Ecto neural progenitor cell (in vitro differentiated cells): ENCODE data around the gene MYO10.

ENCODE experiments used
- DNase-seq: peaks from one replicate; pipeline ENCODE4 v3.0.0-alpha.2; 2018; ENCODE audit warnings: low spot score

MYO10 gene

DNA sequence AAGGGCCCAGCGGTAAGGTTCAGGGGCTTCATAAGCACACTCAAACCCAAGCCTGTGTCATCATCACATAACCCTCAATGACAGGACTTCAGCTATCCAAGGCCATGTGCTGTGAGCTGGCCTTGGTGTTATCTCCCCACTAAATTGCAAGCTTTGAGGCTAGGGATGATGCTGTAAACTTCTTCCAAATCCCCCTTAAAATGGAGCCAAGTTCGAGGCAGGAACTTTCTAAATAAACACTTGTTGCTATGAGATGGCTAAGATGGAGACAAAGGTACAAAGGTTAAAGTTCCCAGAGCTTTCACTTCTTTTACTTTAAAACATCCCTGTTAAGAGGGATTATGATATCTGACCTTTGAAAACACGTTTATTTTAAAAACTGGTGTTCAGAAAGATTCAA lies 123.6 kb downstream of the MYO10 start:
- DNase-seq: no peak

DNA sequence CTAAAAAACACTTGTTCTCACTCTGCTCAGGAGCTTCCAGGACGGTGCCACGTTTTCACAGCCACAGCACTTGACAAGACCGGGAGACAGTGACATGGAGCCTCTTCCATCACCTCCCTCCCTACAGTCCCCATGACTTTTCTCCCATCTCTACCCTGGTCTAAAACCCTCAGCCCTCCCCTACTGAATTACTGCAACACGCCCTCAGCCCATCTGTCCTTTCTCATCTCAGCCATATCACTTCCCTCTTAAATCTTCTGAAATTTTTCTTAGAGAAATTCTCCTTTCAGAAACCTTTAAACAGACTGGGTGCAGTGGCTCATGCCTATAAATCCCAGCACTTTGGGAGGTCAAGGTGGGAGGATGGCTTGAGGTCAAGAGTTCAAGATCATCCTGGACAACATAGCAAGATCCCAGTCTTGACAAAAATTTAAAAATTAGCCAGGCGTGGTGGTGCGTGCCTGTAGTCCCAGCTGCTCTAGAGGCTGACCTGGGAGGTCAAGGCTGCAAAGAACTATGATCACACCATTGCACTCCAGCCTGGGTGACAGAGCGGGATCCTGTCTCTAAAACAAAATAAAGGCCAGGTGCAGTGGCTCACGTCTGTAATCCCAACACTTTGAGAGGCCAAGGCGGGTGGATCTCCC lies 125.8 kb downstream of the MYO10 start:
- no peak for DNase-seq

DNA sequence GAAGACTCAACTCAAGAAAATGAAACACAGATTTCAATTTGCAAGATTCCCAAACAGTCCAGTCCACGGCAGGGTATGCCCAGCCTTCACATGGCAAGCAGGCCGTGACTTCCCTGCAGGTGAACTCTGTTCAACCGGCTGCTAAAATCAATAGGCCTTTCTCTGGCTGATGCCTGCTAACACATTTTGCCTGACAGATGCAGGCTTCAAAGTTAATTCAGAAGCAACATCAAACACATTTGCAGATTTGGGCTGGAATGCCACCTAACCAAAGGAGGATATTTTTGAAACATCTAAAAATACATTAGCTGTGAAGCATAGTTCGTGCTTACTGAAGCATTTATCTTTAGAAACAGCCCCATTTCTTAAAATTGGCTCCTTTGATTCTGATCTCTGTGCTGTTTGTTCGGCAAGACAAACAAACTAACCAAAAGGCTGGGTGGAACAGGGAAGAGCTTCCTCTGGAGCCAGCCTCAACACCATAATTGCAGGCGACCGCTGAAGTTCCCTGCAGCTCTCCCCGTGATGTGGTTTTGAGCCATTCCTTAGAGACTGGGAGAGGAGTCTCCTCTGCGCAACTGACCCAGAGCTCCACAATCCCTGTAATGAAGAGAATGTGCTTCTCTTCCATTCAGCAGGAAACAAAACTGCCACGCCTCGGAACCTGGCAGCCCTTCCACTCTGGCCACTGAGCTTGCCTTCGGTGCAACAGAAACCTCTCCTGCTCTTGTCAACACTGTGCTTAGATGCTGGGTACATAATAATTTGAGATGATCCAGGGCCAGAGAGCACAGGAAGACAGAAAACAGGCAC lies 126.5 kb downstream of the MYO10 start:
- DNase-seq: no peak

DNA sequence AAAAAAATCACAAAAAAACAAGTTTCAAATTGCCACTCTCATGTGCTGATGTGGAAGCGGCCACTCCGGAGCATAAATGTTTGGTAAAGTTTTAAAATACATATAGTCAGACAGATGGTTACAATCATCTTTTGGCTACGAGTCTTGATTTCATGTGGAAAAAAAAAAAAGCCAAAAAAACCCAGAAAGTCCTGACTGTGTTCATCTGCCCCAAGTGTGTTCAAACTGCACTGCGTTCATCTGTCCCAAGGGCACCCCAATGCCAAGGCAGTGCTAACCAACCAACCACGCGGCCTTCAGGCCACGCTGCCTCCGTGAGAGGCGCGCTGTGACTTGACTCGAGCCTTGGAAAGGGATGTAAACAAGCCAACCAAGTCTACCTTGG lies 127.1 kb downstream of the MYO10 start:
- DNase-seq: no peak

DNA sequence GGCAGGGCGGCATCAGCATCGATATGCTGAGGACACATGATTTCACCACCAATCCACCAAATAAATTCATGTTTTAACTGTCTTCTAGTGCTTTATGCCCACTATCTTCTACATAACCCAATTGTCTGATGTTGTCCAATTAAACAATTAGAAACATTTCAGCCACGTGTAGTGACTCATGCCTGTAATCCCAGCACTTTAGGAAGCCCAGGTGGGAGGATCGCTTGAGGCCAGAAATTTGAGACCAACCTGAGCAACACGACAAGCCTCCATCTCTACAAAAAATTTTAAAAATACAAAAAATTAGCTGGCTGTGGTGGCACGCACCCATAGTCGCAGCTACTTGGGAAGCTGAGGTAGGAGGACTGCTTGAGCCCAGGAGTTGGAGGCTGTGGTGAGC lies 128.1 kb downstream of the MYO10 start:
- DNase-seq: no peak

DNA sequence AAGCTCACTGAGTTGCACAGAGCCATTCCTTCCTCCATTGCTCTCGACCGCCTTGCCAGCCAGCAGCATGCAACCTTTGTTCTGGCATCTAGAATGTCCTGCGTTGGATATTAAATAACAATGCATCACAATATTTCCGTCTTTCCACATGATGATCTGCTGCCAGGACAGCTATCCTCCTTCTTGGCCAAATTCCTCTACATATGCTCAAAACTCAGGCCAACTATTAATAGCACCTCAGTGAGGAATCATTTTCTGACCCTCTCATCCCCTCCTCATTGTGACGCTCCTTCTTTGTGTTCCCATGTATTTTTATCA lies 128.6 kb downstream of the MYO10 start:
- no peak for DNase-seq

DNA sequence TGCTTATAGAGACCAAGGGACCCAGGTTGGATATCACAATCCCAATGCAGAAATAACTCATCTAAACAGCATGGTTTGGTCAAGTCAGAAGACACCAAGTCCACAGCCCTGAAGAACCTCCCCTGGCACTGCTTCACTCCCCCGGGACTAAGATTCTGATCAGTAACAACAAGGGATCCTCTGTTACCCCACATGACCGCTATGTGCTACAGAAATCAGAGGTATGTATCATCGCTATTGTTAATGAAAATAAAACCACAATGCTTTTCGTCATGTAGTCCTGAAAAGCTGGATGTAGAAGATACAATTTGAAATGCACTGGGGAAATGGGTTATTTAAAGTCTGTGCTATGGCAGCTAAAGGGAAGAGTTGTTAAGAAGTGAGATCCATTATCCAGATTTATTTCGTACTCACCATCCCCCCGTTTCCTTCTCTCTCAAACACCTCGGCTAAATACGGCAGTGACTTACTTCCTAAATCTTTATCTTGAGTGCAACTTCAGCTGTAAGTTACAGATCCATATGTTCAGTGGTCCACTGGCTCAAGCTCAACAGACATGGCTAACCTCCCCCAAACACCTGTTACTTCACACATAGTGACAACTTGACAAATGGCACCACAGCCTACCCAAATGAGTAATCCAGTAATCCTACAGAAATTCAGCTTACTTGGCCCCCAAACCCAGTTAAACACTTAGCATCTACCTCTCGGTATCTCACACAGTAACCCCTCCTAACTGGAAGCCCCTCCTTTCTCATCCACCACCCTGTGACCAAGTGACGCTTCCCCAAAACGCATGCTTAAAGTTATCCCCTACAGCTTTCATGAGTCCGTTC lies 129.2 kb downstream of the MYO10 start:
- no peak for DNase-seq

DNA sequence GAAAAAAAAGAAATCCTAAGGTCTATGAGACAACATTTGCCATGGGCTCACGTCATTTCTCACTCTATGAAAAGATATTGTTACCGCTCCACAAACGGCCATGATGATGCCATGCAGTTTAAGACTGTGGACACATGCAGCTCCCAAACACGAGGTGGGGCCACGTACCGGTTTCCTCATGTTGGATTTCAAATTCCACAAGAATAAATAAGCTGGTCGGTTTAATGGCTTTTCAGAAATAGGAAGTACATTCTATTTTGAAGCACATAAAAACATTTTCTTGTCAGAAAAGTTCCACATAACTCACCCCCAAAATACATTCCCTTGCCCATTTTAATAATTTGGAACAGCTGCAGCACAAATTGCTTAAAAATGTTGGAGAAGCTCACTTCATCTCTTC lies 130.6 kb downstream of the MYO10 start:
- no peak for DNase-seq

DNA sequence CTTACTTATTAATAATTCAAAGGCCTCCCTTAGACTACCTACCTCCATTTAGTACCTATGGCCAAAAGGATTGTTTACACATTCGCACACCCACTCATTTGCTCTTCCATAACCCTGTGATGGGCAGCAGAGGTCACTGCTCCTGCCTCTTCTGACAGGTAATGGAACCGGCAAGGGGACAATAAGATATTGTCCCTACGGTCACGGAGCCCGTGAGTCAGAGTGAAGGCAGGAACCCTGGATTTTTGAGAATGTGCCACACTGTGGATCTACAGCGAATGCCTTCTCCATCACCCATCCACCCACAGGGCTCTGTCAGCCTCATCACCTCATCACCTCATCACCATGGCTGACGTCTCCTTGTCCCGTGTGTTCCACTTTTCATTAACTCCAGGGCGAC lies 132.3 kb downstream of the MYO10 start:
- DNase-seq: no peak

DNA sequence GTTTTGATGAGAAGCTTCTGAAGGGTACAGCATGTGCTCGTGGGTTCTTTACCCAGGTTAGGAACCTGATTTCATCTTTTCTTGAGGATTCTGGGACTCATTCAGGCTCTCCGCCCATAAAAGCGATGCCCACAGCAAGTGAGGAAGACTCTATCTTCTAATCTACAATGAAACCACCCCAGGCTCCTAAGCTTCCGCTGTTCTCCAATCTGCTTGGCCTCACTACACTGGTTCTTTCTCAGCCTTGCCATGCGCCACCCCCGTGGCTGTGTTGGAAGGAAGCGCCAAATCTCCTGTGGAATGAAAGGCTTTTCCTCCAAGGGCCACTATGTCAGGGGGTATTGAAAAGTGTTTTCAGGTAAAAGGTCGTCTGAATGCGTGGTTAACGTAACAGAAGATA lies 135.6 kb downstream of the MYO10 start:
- DNase-seq: no peak

DNA sequence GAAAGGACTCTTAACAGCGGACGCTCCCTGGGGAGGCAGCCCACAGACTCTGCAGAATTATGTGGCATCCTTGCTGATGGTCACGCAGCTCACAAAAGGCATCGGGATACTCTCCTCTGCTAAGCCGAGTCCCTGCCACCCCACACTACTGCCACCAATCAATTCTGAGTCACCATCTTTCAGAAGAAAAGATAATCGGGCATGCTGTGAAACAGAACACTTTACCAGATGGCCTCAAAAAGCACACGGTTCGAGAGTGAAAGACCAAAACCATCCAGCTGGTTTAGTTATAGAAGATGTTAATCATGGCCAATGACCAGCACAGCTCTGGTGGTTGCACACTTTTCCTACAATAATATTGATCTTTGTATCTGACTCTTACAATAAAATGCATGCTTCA lies 136.3 kb downstream of the MYO10 start:
- DNase-seq: no peak

DNA sequence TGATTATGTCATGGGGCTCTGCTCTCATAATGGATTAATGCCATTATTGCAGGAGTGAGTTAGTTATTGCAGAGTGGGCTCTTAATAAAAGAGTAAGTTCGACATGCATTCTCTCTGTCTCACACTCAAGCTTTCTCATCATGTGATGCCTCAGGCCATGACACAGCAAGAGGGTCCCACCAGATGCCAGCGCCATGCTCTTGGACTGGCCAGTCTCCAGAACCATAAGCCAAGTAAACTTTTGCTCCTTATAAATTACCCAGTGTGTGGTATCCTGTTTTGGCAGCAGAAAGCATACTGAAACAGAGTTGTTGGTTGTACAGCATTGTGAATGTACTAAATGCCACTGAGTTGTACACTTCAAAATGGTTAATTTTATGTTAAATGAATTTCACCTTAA lies 138.1 kb downstream of the MYO10 start:
- no peak for DNase-seq

DNA sequence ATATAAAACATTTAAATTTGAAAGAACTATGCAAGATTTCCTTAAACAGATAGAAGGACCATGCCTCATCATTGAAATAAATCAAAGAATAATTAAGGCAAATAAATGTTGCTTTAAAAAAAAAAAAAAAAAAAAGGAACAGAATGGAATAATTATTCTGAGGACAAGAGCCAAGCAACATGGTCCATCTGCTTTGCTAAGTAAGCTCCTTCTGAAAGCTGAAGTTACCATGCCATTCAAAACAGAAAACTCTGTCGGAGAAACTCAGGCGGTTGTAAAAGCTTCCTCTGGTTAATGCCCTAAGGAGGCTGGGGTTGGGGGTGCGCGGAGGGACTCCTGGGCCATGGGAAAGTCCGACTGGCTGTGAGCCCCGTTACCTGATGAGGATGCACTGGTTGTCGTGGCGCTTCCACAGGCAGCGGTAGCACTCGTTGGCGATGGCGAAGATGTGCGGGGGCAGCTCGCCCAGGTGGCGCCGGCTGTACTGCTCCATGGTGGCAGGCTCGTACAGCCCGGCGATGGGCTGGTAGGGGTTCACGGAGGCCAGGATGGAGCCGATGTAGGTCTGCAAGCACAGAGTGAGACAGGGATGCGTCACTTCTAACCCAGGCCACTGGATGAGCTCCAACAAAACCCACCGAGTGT lies 141.7 kb downstream of the MYO10 start:
- DNase-seq: no peak

DNA sequence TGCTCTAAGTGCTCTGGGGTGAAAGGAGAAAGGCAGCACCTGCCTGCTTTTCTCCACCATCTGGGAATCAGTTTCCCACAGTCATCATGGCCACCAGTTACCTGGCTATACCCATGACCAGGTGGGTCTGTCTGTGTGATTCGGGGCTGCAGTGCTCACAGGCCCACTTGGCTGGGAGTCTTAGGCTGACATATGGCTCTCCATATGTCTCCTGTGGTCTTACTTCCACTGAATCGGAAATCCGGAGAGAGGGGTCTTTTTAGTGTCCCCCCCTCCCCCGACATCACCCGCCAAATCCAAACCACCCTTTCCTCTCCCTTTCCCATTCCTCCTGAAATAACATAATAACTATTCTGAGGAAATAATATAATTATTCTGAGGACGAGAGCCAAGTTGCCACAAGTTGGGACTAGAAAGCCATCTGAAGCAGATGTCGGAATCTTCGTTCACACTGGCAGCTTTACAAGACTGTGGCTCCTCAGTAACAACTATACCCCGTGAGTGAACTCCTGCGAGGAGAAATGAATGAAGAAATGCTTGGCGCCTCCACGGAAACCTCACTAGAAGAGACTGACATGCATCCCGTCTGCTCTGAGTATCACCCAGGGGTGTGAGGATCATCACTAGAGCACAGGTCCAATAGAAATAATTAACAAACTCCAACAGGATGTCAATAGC lies 143.4 kb downstream of the MYO10 start:
- no peak for DNase-seq

DNA sequence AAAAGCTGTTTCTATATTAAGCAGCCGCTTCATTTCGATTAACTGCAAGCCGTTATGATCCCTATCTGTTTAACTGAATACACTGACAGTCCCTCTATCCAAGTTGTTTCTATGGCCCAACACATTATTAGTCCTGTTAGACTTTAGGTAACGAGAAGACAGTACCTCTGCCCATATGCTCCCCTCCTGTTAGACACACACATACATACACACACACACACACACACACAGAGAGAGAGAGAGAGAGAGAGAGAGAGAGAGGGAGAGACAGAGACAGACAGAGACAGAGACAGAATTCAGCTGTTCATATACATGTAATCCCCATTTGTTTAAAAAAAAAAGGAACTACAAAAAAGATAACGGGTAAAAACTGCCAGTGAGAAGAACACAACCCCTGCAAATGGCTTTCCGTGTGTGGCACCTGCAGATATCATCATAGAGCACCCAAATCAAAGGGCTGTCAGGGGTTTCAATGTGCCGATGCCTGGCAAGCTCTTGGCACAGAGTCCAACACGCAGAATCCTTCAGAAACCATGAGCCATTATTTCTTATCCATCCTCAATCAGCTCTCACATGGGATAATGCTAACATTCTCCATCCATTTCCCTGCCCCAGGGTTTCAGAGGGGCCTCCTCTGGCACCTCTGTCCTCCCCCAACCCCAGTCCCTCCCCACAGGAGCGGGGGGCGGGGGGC lies 144.0 kb downstream of the MYO10 start:
- DNase-seq: no peak

DNA sequence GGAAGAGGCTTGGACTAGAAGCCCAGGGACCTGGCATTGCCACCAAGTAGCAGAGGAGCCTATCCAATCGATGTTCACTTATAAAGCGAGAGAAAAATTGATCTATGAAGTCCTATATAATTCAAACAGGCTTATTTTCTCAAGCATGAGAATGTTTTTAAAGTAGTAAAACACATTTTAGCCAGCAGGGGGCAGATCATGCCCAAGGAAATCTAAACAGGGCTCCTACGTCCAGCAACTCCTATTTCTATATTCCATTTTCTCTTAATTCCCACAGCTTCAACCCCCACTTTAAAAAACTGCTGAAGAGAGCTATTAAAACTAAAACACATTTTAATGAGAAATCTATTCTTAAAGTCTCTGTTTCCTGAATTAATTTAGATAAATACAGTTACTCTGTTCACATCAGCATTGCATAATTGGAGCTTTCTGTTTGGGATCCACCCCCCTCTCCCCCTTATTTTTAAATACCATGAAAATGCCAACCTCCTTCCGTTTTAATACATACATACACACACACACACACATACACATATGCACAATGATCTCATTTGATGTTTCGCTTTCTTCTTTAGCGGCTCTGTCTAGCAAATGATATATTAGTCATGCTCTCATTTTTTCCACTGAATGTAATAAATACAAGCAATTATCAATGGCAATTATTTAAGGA lies 144.9 kb downstream of the MYO10 start:
- no peak for DNase-seq

DNA sequence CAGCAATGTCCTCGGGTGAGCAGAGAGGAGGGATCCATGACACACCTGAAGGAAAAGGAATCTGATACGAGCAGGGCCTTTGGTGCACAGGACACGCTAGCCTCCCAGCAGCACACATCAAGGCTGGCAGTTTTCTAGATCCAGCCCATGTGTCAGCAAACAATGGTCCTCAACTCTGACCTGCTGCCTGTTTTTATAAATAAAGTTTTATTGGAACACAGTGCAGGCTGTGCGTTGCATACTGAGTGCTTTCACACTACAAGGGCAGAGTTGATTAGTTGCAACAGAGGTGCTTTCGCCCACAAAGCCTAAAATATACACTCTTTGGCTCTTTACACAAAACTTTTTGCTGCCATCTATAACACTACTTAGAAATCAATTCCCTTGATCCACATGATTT lies 147.1 kb downstream of the MYO10 start:
- no peak for DNase-seq

DNA sequence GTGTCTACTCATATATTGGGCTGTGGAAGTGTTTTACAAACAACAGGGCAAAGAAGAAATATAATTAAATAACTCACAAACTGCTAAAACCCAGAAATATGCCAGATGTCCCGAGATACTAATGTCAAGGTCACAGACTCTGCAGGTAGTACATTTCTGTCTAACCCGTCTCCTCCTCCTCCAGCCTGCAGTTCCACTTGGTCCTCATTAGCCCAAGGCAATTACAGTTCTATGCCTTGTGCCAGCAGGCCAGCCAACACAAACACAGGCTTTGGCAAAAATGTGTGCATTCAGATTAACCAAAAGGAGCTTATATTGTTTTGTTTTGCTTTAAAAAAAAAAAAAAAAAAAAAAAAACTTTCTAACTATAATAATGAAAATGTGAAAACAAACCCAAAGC lies 148.8 kb downstream of the MYO10 start:
- DNase-seq: no peak

DNA sequence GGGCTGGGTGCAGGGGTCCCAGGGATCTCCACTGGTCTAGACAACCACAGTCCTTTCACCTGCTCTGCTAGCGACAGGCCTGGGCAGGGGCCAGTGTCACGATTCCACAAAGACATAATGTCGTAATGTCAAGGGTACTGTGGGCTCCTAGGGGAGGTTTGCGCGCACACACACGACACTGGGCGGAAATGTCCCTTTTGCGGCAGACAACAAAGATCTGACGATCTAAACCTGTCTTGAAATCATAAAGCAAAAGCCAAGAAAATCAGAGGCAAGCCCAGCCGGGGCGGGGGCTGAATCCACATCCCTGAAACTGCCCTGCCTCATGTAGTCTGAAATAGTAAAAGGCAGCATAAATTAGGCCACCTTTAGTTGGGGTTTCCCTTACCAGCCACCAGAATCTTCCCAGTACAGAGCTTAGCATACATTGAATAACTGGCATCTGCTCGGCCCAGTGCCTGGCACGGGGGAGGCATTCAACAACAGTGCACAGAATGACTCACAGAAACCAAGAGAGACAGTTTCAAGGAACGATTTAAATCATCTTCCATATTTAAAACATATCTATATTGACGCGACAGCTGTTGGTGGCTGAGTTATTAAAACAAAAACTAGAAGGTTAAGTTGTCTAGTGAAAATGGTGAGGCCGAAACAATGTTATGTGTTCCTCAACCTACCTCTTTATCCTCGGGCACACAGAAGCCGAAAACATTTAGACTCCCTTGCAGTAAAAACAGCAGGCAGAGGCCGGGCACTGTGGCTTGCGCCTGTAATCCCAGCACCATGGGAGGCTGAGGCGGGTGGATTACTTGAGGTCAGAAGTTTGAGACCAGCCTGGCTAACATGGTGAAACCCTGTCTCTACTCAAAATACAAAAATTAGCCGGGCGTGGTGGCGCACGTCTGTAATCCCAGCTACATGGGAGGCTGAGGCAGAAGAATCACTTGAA lies 151.0 kb downstream of the MYO10 start:
- no peak for DNase-seq

DNA sequence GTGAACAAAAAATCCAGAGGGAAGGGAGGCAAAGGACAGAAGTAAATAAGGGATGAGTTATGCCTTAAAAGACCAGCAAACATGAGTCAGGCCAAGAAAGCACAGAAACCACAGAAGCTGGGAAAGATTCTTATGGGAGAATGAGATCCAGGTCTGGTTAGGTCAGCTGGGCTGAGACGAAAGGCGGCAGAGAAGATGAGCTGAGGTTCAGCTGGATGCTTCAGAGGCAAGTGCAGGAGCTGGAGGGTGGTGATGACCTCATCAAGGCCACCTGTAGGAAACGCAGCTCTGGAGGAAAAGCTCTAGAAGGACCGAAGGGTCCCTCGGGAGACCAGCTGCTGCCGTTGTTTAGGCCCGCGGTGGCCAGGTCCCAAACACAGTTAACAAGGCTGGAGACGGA lies 152.0 kb downstream of the MYO10 start:
- no peak for DNase-seq
